ENCODE measurements around the gene EPS8L3.

- TF ChIP-seq, protein P1, sequence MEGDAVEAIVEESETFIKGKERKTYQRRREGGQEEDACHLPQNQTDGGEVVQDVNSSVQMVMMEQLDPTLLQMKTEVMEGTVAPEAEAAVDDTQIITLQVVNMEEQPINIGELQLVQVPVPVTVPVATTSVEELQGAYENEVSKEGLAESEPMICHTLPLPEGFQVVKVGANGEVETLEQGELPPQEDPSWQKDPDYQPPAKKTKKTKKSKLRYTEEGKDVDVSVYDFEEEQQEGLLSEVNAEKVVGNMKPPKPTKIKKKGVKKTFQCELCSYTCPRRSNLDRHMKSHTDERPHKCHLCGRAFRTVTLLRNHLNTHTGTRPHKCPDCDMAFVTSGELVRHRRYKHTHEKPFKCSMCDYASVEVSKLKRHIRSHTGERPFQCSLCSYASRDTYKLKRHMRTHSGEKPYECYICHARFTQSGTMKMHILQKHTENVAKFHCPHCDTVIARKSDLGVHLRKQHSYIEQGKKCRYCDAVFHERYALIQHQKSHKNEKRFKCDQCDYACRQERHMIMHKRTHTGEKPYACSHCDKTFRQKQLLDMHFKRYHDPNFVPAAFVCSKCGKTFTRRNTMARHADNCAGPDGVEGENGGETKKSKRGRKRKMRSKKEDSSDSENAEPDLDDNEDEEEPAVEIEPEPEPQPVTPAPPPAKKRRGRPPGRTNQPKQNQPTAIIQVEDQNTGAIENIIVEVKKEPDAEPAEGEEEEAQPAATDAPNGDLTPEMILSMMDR (IDR thresholded peaks at IDR 0.05), result no peak
- TF ChIP-seq POLR2A (IDR thresholded peaks at IDR 0.05), result no peak
These were observed 1.1 kb upstream of the EPS8L3 start for GRCh38 chr1:109764561-109765482.
